Measurements from ENCODE around the gene ZNF26. TPM values are rescaled to one million over a fixed set of nuclear protein-coding genes. Genes with fewer than 3 reads are reported as not detected.

ZNF26 gene
- polyA plus RNA-seq, 10 donors = 6.8 to 11.3 (median 7.8) TPM

DNA sequence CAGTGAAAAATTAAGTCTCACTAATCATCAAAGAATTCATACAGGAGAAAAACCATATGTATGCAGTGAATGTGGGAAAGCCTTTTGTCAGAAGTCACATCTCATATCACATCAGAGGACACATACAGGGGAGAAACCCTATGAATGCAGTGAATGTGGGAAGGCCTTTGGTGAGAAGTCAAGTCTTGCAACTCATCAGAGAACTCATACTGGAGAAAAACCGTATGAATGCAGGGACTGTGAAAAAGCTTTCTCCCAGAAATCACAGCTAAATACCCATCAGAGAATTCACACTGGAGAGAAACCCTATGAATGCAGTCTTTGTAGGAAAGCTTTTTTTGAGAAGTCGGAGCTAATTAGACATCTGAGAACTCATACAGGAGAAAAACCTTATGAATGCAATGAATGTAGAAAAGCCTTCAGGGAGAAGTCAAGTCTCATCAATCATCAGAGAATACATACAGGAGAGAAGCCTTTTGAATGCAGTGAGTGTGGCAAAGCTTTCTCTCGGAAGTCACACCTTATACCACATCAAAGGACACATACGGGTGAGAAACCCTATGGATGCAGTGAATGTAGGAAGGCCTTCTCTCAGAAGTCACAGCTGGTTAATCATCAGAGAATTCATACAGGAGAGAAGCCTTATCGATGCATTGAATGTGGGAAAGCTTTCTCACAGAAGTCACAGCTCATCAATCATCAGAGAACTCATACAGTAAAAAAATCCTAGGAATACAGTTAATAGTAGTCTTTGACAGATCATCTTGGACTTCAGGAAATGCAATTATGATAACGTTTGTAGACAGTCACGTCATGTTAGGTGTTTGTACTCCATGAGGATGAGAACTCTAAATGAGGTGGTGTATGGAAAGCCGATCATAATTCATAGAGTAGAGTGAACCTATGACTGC lies 72.3 kb downstream of the ZNF26 start:
- DNase-seq = no peak

DNA sequence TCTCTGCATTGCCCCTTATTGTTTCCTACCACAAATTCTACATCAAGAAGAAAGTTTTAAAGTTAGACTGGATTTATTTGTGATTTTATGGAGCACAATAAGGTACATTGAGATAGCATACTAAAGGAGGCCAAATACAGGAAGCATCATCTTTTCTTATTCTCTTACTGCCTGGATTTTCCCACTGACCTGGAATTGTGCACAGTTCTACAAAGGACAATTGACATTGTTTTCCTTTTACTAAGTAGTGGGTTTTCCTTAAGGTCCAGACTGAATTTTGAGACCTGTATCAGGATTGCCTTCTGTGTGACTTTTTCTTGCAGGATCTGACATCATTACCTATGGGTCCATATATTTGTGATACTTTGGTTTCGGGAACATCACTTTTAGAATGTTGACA lies 75.8 kb downstream of the ZNF26 start:
- no peak for DNase-seq

DNA sequence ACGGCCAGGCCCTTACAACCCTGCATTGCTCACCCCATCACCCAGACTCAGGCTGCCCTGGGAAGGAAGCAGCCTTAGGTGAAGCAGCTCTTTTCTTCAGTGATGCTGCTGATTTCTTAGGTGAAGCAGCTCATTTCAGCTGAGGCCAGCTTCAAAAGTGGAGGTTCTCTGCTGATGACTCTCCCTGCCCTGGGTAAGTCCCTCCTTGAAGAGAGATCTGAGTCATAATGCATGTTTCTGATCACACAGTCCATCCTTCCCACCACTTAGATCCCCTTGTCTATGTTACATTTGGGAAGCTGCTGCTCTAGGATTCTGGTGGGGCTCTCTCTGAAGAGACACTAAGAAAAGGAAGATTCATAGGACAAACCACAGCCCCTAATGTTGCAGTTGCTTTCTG lies 77.4 kb downstream of the ZNF26 start:
- no peak for DNase-seq

DNA sequence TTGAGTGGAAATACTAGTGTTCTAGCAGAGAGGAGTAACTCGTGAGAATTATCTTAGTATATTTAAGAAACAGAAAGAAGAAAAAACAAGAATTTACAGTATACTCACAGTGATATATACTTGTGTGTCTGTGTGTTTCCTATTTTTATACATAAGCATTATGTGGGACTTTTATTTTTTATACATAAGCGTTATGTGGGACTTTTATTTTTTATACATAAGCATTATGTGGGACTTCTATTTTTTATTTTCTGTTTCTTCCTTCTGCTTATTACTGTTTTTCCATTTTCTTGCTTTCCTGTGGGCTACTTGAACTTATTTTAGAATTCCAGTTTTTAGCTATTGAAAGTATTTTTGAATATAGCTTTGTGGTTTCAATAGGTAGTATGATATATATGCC lies 87.7 kb downstream of the ZNF26 start:
- no peak for DNase-seq

Other genes starting within 250 kb of the ZNF26 start
- gene ANKLE2, start 224.5 kb upstream of the ZNF26 start, polyA plus RNA-seq (ENCODE audit: insufficient read length in 10 of 10) = 10 to 100 TPM; 31.9 to 58.8 (median 42.7) TPM
- 10 to 100 TPM; 33.7 to 46.8 (median 43.1) TPM for gene GOLGA3, start 157.5 kb upstream of the ZNF26 start, polyA plus RNA-seq (ENCODE audit: insufficient read length in 10 of 10)
- 10 to 100 TPM; 14.2 to 21.9 (median 17.8) TPM for gene CHFR, start 98.8 kb upstream of the ZNF26 start, polyA plus RNA-seq (ENCODE audit: insufficient read length in 10 of 10)
- 10 to 100 TPM in 8 of 10 donors, 1 to 10 TPM in 2; 8.9 to 18.7 (median 12.5) TPM for gene ZNF605, start 30.1 kb upstream of the ZNF26 start, polyA plus RNA-seq (ENCODE audit: insufficient read length in 10 of 10)
- 10 to 100 TPM; 22.8 to 40.7 (median 31.6) TPM for gene ZNF84, start 51.1 kb downstream of the ZNF26 start, polyA plus RNA-seq (ENCODE audit: insufficient read length in 10 of 10)
- gene ZNF140, start 94.6 kb downstream of the ZNF26 start, polyA plus RNA-seq (ENCODE audit: insufficient read length in 10 of 10) = 10 to 100 TPM; 13.9 to 22.0 (median 17.4) TPM
- gene ZNF891, start 143.9 kb downstream of the ZNF26 start, polyA plus RNA-seq (ENCODE audit: insufficient read length in 10 of 10) = 1 to 10 TPM; 1.0 to 3.4 (median 1.8) TPM
- gene ZNF10, start 144.3 kb downstream of the ZNF26 start, polyA plus RNA-seq (ENCODE audit: insufficient read length in 10 of 10) = 1 to 10 TPM; 3.7 to 8.4 (median 6.8) TPM
- gene ZNF268, start 195.1 kb downstream of the ZNF26 start, polyA plus RNA-seq (ENCODE audit: insufficient read length in 10 of 10) = 10 to 100 TPM in 7 of 10 donors, 1 to 10 TPM in 3; 8.2 to 12.2 (median 10.2) TPM
- gene ANHX, start 249.5 kb downstream of the ZNF26 start, polyA plus RNA-seq (ENCODE audit: insufficient read length in 10 of 10) = under 1 TPM in 2 of 10 donors, not detected in 8; 0.27 to 0.67 TPM